Raji (cell line): ENCODE results near the gene RAB44.

ENCODE experiments used
- POLR2A ChIP-seq: IDR thresholded peaks from 2 replicates; pipeline ENCODE4 v1.6.1; 2011; ENCODE audit warnings: low read depth, low read length, control low read depth; ENCODE audit not compliant: insufficient read depth

RAB44 gene

DNA sequence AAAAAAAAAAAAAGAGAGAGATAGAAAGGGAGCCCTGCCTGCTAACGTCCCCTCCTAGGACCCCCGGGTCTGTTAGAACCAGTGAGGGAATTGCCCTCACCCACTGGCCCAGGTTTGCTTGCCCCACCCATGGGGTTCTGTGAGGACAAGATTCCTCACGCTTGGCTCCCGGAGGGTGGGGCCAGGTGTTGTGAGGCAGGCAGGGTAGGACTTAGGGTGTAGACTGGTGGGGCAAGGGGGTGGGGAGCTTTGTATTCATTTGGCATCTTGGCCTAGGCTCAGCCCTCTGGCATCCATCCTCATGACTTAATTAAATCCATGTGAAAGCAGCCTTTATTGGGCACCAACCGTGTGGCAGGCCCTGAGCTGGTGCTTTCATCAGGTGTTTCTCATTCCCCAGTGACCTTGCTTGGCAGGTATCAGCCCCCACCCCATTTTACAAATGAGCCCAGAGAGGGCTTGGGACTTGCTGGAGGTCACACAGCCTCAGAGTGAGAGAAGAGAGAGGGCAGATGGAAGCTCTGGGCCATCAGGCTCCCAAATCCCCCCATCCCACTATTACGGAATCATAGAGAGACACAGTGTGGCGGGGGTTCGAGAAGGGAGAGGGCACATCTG is 19.0 kb downstream of the RAB44 start:
- TF ChIP-seq POLR2A: no peak

DNA sequence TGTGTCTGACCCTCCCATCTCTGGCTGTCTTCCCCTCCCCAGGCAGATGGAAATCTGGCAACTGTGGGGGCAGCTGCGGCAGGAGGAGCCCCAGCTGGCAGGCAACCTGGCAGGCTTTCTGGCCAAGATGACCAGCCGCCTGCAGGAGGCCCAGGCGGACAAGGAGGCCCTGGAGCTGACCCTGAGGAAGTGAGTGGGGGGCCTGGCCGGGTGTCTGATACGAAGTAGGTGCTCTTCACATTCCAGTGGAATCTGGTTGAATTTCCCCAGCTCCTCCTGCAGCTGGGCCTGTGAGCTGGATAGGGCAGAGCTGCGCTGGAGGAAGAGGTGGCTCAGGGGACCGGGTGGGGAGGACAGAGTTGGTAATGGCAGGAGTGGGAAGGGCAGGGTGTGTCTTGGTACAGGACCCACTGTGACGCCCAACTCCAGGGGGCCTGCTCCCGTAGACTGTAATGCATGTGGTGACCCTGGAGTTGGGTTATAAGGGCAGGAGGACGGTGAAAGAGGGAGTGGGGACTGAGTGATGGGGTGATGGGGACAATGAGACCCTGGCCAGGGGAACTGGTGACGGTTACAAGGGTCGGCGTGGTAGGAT is 19.7 kb downstream of the RAB44 start:
- no peak for TF ChIP-seq POLR2A

DNA sequence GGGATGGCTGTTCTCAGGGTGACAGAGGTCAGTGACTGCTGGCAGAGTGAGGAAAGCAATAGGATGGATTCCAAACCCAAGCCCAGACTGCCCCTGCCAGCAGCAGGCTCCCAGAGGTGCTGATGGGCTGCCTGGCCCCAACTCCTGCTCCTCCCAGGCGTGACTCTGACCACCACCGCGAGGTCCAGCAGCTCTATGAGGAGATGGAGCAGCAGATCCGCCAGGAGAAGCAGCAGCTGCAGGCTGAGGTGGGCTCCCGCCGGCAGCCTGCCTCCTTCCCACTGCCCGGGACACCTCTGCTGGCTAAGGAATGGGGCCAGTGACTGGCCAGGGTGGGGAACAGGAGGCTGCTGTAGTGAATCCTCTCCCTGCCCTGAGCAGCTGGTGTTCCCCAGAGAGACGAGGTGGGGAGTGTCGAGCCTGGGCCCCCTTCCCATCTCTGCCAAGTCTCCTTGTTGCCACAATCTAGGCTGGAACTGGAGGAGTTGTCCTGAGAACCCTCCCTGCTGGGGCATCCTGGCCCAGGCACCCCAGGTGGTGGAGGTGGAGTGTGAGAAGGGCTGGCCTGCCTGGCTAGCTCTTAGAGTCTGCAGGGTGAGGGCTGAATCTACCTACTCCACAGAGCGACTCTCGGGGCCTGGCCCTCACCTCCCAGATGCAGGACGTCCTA is 20.4 kb downstream of the RAB44 start:
- TF ChIP-seq POLR2A: no peak

DNA sequence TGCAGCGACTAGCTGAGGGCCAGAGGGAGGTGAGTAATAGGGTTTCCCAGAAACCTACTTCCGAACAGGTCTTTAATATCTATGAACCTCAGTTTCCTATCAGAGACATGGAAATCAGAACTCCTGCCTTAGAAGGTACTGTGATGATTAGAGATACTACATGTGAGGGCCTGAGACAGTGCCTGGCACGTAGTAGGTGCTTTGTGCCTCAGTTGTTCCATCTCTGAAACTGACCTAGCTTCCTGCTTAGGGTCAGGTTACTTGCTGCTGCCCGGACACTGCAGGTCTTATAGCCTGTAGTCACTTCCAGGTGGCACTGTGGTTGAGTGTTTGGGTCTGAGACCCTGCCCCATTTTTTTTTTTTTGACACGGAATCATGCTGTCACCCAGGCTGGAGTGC is 20.9 kb downstream of the RAB44 start:
- TF ChIP-seq POLR2A: no peak

DNA sequence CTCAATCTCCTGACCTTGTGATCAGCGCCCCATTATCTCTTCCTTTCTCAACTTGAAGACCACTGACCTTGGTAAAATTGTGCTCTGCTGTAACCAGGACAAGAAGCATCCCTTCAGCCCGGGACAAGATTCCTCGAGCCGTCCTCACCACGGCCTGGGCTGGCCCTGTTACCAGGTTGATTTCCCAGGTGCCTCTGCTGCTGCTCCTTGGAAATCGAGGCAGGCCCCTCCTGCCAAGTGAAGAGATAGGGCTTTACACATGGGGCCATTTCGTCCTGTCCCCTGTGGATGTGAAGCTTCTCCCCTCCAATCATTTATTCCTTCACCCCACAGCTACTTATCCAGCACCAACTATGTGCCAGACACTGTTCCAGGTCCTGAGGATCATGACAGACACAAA is 21.5 kb downstream of the RAB44 start:
- no peak for TF ChIP-seq POLR2A

DNA sequence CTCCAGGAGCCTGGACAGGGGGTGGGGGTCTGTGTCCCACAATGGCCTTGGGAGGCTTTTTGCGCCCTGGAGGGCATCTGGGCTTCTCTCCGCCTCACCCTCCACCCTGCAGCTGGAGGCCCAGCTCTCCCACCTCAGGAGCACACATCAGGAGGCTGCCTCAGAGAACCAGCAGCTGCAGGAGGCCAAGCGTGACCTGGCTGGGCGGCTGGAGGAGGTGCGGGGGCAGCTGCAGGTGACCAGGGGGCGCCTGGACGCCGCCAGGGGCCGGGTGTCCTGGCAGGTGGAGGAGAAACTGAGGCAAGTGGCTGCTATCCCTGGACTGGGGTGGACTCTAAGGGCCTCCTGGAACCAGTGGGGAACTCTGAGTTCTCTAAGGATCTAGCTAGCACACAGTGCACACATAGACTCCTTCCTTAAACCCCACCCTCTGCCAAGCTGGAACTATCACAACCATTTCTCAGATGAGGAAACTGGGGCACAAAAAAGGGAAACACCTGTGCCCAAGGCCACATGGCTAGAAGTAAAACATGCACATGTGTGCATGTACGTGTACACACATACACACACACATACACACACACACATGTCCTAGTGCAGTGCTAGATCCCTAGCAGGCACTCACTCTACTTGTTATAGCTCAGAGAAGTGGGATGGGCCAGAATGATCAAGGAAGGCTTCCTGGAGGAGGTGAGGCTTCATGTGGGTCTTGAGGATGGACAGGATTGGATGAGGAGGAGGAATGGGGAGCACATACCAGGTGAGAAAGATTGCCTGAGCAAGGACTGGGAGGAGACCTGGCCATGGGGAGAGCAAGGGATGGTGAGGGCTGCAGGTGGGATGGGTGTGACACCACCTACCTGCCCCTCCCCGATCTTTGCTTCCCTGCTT is 22.9 kb downstream of the RAB44 start:
- no peak for TF ChIP-seq POLR2A

DNA sequence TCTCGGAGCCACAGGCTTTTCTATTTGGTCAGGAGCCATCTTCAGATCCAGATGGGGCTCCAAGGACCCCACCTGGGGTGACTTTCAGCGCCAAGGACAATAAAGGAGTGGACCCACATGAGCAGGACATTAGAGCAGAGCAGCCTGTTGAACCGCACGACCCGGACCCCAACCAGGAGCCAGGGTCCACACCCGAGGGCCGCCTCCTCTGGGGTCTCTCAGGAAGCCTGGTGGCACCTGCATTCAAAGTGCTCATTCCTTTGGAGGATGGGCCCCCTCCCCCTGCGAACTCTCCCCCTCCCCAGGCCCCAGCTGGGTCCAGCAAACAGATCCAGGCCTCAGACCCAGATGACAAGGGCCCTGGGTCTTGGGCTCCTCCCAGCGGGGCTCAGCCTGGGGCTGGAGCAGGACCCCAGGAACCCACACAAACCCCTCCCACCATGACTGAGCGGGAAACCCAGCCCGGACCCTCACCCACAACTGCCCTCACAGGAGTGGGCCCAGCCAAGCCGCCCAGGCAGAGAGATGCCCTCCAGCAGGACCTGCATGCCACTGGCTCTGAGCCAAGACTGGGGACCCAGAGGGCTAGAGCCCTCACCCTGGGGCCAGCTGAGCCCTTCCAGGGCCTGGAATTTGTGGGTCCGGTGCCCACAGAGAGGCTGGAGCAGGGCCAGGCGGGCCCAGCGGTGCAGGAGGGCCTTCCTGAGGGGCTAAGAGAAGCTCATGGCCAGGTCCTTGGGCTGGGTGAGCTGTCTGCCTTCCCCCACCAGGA is 23.9 kb downstream of the RAB44 start:
- TF ChIP-seq POLR2A: no peak

DNA sequence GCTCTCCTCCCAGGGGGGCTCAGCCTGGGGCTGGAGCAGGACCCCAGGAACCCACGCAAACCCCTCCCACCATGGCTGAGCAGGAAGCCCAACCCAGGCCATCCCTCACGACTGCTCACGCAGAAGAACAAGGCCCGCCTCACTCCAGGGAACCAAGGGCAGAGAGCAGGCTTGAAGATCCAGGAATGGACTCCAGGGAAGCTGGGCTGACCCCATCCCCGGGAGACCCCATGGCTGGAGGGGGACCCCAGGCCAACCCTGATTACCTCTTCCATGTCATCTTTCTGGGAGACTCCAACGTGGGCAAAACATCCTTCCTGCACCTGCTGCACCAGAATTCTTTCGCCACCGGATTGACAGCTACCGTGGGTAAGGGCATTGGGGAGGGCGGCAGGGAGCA is 24.7 kb downstream of the RAB44 start:
- TF ChIP-seq POLR2A: no peak

DNA sequence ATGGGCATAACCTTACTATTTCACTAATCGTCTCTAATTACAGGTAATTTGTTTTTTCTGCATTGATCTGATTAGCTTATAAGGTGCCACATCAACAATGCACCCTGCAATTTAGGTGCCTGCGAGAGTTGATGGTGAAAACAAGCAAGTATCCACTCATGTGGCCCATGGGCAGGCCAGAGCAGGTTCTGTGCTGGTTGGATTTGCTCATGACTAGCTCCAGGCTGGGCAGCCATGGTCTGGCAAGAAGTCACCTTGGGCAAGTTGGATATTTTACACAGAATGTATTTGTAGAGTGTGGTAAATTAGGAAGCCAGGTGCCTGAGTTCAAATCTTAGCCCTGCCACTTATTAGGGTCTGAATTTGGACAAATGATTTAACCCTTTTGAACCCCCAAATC is 25.3 kb downstream of the RAB44 start:
- no peak for TF ChIP-seq POLR2A

DNA sequence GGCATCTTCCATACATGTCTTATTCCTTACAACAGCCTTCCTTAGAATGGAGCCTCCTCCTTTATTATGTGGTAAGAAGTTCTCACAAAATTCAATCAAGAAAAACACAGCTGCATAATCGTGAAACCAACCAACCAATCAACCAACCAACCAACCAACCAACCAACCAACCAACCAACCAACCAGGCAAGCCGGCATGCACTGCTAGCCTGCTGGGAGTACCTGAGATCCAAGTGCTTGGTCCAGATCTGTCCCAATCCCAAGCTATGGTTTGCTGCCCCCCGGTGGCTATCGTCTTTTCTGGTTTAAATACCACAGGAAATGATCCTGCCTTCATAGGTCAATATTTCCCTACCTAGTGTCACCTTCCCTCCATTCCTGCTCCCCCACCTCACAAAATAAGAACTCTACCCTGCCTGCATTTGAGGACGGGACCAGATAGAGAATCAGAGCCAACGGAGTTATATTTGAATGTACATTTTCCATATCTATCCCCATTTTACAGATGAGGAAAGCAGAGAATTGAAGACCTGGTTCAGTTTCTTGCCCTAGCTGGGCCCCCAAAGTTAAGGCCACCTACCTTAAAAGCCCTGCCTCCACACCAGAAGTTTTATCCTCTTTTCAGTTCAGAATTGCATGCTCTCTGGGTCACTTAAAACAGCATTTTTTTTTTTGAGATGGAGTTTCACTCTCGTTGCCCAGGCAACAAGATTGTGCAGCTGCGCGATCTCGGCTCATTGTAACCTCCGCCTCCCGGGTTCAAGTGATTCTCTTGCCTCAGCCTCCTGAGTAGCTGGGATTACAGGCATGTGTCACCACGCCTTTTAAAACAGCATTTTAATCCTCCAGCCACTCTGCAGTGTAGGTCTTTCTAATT is 27.1 kb downstream of the RAB44 start:
- TF ChIP-seq POLR2A: no peak

DNA sequence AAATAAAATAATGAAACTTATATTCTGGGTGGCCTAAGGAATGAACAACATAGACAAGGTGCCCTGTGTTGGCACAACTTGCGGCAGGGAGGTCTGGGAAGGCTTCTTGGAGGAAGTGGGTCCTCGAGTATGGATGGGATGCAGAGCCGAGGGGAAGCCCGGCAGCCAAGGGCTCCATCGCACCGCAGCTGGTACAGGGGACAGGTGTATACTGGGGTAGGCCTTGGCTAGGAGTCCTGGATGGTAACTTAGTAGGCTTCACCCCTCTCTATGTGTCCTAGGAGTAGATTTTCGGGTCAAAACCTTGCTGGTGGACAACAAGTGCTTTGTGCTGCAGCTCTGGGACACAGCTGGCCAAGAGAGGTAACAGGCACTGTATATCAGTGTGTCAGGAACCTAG is 28.0 kb downstream of the RAB44 start:
- no peak for TF ChIP-seq POLR2A

DNA sequence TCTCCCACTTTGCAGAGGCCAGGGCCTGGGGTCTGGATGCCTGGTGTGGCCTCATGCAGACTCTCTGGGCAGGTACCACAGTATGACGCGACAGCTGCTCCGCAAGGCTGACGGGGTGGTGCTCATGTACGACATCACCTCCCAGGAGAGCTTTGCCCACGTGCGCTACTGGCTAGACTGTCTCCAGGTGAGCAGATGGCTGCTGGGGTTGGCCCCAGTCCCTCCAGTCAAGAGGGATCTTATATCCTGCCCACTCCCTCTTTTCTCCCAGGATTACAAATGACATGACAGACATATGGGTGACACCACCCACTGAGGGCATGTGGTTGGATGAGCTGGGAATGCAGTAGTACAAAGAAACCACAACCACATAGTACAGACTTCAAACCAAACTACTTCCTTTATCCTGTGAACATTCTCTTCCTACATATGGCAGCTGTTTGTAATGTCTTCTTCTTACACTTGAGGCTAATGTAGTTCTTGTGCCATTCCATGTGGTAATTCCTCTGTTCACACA is 29.9 kb downstream of the RAB44 start:
- TF ChIP-seq POLR2A: no peak

DNA sequence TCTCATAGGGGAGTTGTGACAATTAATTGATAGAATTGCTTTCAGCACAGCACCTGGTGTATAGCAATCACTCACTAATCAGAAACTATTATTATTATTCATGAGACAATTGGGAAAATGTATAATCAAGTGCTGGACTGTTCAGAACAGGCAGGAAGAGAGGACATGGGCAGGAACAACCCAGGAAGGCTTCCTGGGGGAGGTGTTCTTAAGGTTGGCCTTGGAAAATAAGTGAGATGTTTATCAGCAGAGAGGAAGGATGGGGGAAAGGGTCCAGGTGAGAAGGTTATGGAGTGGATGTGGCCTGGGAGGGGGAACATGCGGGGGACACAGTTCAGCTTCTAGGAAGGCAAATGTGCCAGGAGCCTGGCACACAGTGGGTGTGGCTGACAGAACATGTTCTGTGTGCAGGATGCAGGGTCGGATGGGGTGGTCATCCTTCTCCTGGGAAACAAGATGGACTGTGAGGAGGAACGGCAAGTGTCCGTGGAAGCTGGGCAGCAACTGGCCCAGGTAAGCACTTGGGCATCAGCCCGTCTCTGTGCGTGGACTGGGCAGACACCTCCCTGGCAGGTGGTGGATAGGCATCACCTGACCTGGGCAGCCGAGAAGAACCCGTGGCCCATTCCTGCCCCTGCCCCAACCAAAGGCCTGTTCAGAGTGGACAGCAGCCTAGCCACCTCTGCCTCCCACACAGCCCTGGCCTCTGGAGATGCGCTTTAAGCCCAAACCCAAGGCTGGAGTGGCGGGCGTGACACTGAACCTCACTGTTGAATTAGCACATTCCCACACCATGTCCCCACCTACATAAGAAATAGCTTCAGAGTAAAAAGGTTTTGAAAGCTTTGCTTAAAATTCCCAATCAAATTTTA is 30.9 kb downstream of the RAB44 start:
- TF ChIP-seq POLR2A: no peak

DNA sequence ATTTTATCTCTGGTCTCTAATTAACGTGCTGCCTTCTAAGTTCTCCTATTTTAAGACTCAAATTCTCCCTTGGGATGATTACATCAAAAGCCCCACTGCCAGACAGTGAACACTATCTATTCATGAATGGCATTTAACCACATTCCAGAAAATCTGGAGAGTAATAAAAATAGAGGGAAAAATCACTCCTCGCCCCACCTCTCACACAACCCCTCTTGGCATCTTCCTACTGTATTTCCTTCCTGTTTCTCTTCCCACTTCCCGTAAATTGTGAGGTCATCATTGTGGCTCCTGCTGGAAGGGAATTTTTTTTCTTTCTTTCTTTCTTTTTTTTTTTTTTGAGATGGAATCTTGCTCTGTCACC is 31.5 kb downstream of the RAB44 start:
- no peak for TF ChIP-seq POLR2A
